ENCODE results near the gene NACC2.

Gene NACC2

GRCh38 chr9:136057236-136058081, 37.6 kb downstream of the NACC2 start:
- no peaks in the 10 kb centered on the region for H3K27me3 ChIP-seq (ENCODE audit: control insufficient read depth in 5 of 5, insufficient read depth in 4 of 5, low read length in 5 of 5)
- H3K4me3 ChIP-seq (ENCODE audit: low read depth in 1 of 5, low read length in 5 of 5) = no peak overlapping the region
- peaks cover 2 to 30% (median 23%) of the 10 kb centered on the region in 5 donors for H3K4me1 ChIP-seq (ENCODE audit: control insufficient read depth in 5 of 5, insufficient read depth in 5 of 5, low read length in 5 of 5)
- H3K27ac ChIP-seq (ENCODE audit: low read depth, low read length) = no peak overlapping the region
- H3K9ac ChIP-seq (ENCODE audit: low read length in 5 of 5) = no peak overlapping the region
- H3K9me3 ChIP-seq (ENCODE audit: control insufficient read depth in 5 of 5, low read length in 5 of 5) = no peaks in the 10 kb centered on the region
- H3K36me3 ChIP-seq (ENCODE audit: control insufficient read depth in 5 of 5, insufficient read depth in 5 of 5, low read length in 5 of 5) = peaks cover 0 to 2% (median 0%) of the 10 kb centered on the region in 5 donors

- H3K4me3 ChIP-seq (ENCODE audit: low read depth in 1 of 5, low read length in 5 of 5) = no peak overlapping the region
- no peak overlapping the region for H3K9ac ChIP-seq (ENCODE audit: low read length in 5 of 5)
- peaks cover 2 to 37% (median 31%) of the 10 kb centered on the region in 5 donors for H3K4me1 ChIP-seq (ENCODE audit: control insufficient read depth in 5 of 5, insufficient read depth in 5 of 5, low read length in 5 of 5)
- no peaks in the 10 kb centered on the region for H3K9me3 ChIP-seq (ENCODE audit: control insufficient read depth in 5 of 5, low read length in 5 of 5)
- no peaks in the 10 kb centered on the region for H3K27me3 ChIP-seq (ENCODE audit: control insufficient read depth in 5 of 5, insufficient read depth in 4 of 5, low read length in 5 of 5)
- H3K27ac ChIP-seq (ENCODE audit: low read depth, low read length) = no peak overlapping the region
- H3K36me3 ChIP-seq (ENCODE audit: control insufficient read depth in 5 of 5, insufficient read depth in 5 of 5, low read length in 5 of 5) = peaks cover 0 to 2% (median 0%) of the 10 kb centered on the region in 5 donors
Measured at GRCh38 chr9:136056546-136057235, 38.4 kb downstream of the NACC2 start.

- Histone ChIP-seq H3K27me3 (ENCODE audit: control insufficient read depth in 5 of 5, insufficient read depth in 4 of 5, low read length in 5 of 5) (no peaks in the 10 kb centered on the region), H3K9me3 (ENCODE audit: control insufficient read depth in 5 of 5, low read length in 5 of 5) (no peaks in the 10 kb centered on the region), H3K9ac (ENCODE audit: low read length in 5 of 5) (no peak overlapping the region), H3K4me3 (ENCODE audit: low read depth in 1 of 5, low read length in 5 of 5) (no peak overlapping the region), H3K27ac (ENCODE audit: low read depth, low read length) (no peak overlapping the region), H3K4me1 (ENCODE audit: control insufficient read depth in 5 of 5, insufficient read depth in 5 of 5, low read length in 5 of 5) (peaks cover 2 to 45% (median 34%) of the 10 kb centered on the region in 5 donors), H3K36me3 (ENCODE audit: control insufficient read depth in 5 of 5, insufficient read depth in 5 of 5, low read length in 5 of 5) (peaks cover 0 to 2% (median 0%) of the 10 kb centered on the region in 5 donors)
Measured at GRCh38 chr9:136055715-136056545, 39.2 kb downstream of the NACC2 start.

- H3K4me3 ChIP-seq (ENCODE audit: low read depth in 1 of 5, low read length in 5 of 5) = no peak overlapping the region
- H3K36me3 ChIP-seq (ENCODE audit: control insufficient read depth in 5 of 5, insufficient read depth in 5 of 5, low read length in 5 of 5) = peaks cover 0 to 4% (median 2%) of the 10 kb centered on the region in 5 donors
- no peaks in the 10 kb centered on the region for H3K27me3 ChIP-seq (ENCODE audit: control insufficient read depth in 5 of 5, insufficient read depth in 4 of 5, low read length in 5 of 5)
- H3K4me1 ChIP-seq (ENCODE audit: control insufficient read depth in 5 of 5, insufficient read depth in 5 of 5, low read length in 5 of 5) = peaks cover 2 to 43% (median 34%) of the 10 kb centered on the region in 5 donors
- no peaks in the 10 kb centered on the region for H3K9me3 ChIP-seq (ENCODE audit: control insufficient read depth in 5 of 5, low read length in 5 of 5)
- H3K9ac ChIP-seq (ENCODE audit: low read length in 5 of 5) = no peak overlapping the region
- no peak overlapping the region for H3K27ac ChIP-seq (ENCODE audit: low read depth, low read length)
Measured at GRCh38 chr9:136054798-136055714, 40.0 kb downstream of the NACC2 start.

- Histone ChIP-seq H3K4me1 (ENCODE audit: control insufficient read depth in 5 of 5, insufficient read depth in 5 of 5, low read length in 5 of 5) (peaks cover 2 to 36% (median 32%) of the 10 kb centered on the region in 5 donors), H3K4me3 (ENCODE audit: low read depth in 1 of 5, low read length in 5 of 5) (no peak overlapping the region), H3K9me3 (ENCODE audit: control insufficient read depth in 5 of 5, low read length in 5 of 5) (no peaks in the 10 kb centered on the region), H3K27me3 (ENCODE audit: control insufficient read depth in 5 of 5, insufficient read depth in 4 of 5, low read length in 5 of 5) (no peaks in the 10 kb centered on the region), H3K9ac (ENCODE audit: low read length in 5 of 5) (no peak overlapping the region), H3K27ac (ENCODE audit: low read depth, low read length) (no peak overlapping the region), H3K36me3 (ENCODE audit: control insufficient read depth in 5 of 5, insufficient read depth in 5 of 5, low read length in 5 of 5) (peaks cover 0 to 13% (median 10%) of the 10 kb centered on the region in 5 donors)
Measured at GRCh38 chr9:136054146-136054545, 40.9 kb downstream of the NACC2 start.

- no peak overlapping the region for H3K4me3 ChIP-seq (ENCODE audit: low read depth in 1 of 5, low read length in 5 of 5)
- H3K9ac ChIP-seq (ENCODE audit: low read length in 5 of 5) = peak overlapping the region in 1 of 5 donors; percentile 9
- peaks cover 0 to 17% (median 14%) of the 10 kb centered on the region in 5 donors for H3K36me3 ChIP-seq (ENCODE audit: control insufficient read depth in 5 of 5, insufficient read depth in 5 of 5, low read length in 5 of 5)
- no peaks in the 10 kb centered on the region for H3K9me3 ChIP-seq (ENCODE audit: control insufficient read depth in 5 of 5, low read length in 5 of 5)
- no peaks in the 10 kb centered on the region for H3K27me3 ChIP-seq (ENCODE audit: control insufficient read depth in 5 of 5, insufficient read depth in 4 of 5, low read length in 5 of 5)
- H3K27ac ChIP-seq (ENCODE audit: low read depth, low read length) = no peak overlapping the region
- peaks cover 2 to 36% (median 32%) of the 10 kb centered on the region in 5 donors for H3K4me1 ChIP-seq (ENCODE audit: control insufficient read depth in 5 of 5, insufficient read depth in 5 of 5, low read length in 5 of 5)
Measured at GRCh38 chr9:136053757-136054142, 41.3 kb downstream of the NACC2 start.

- Histone ChIP-seq H3K27me3 (ENCODE audit: control insufficient read depth in 5 of 5, insufficient read depth in 4 of 5, low read length in 5 of 5) (no peaks in the 10 kb centered on the region), H3K27ac (ENCODE audit: low read depth, low read length) (no peak overlapping the region), H3K36me3 (ENCODE audit: control insufficient read depth in 5 of 5, insufficient read depth in 5 of 5, low read length in 5 of 5) (peaks cover 0 to 22% (median 19%) of the 10 kb centered on the region in 5 donors), H3K9me3 (ENCODE audit: control insufficient read depth in 5 of 5, low read length in 5 of 5) (no peaks in the 10 kb centered on the region), H3K9ac (ENCODE audit: low read length in 5 of 5) (peak overlapping the region in 3 of 5 donors; percentile 29 to 59 (median 37)), H3K4me1 (ENCODE audit: control insufficient read depth in 5 of 5, insufficient read depth in 5 of 5, low read length in 5 of 5) (peaks cover 2 to 36% (median 32%) of the 10 kb centered on the region in 5 donors), H3K4me3 (ENCODE audit: low read depth in 1 of 5, low read length in 5 of 5) (peak overlapping the region in 2 of 5 donors; percentile 12 to 64)
Measured at GRCh38 chr9:136052991-136053756, 41.9 kb downstream of the NACC2 start.

GRCh38 chr9:136052472-136052880, 42.6 kb downstream of the NACC2 start:
- Histone ChIP-seq H3K9me3 (ENCODE audit: control insufficient read depth in 5 of 5, low read length in 5 of 5) (no peaks in the 10 kb centered on the region), H3K27me3 (ENCODE audit: control insufficient read depth in 5 of 5, insufficient read depth in 4 of 5, low read length in 5 of 5) (no peaks in the 10 kb centered on the region), H3K4me1 (ENCODE audit: control insufficient read depth in 5 of 5, insufficient read depth in 5 of 5, low read length in 5 of 5) (peaks cover 2 to 37% (median 34%) of the 10 kb centered on the region in 5 donors), H3K9ac (ENCODE audit: low read length in 5 of 5) (peak overlapping the region in 3 of 5 donors; percentile 29 to 59 (median 37)), H3K27ac (ENCODE audit: low read depth, low read length) (no peak overlapping the region), H3K36me3 (ENCODE audit: control insufficient read depth in 5 of 5, insufficient read depth in 5 of 5, low read length in 5 of 5) (peaks cover 0 to 28% (median 24%) of the 10 kb centered on the region in 5 donors), H3K4me3 (ENCODE audit: low read depth in 1 of 5, low read length in 5 of 5) (peak overlapping the region in 2 of 5 donors; percentile 12 to 64)

All from subcutaneous abdominal adipose tissue (tissue), 5 donors.